Panc1 (cell line): ENCODE results near the gene DEXI. TPM values are rescaled to one million over a fixed set of nuclear protein-coding genes. Genes with fewer than 3 reads are reported as not detected.

Experiments used
- ATAC-seq: fragments of 200-7000 bp; cut with Tn5 transposase; 2 replicates; pipeline ENCODE4 v1.9.1; 2020; ENCODE audit warnings: mild to moderate bottlenecking, moderate library complexity
- BruUV-seq: library from RNA; stranded (reverse); fragments of 400-500 nt; replicated peaks from 2 replicates; lab custom pipeline; 2021; lab: Mats Ljungman, UMichigan
- CTCF ChIA-PET: fragments of 300-600 bp; sonication (Branson Sonifier 250); formaldehyde crosslinking; loops from one replicate; lab custom pipeline; 2022; ENCODE audit warnings: antibody characterized with exemption; lab: Charles Lee
- POLR2A ChIA-PET: fragments of 300-600 bp; sonication (Branson Sonifier 250); formaldehyde crosslinking; loops from one replicate; lab custom pipeline; 2022; ENCODE audit warnings: antibody characterized with exemption; lab: Charles Lee
- DNase-seq: peaks from one replicate; pipeline ENCODE4 v3.0.0-alpha.2; 2010; ENCODE audit warnings: low read depth, low spot score
- H3K27ac ChIP-seq: 2 replicates; pipeline ENCODE4 v1.5.1; 2011; ENCODE audit warnings: mild to moderate bottlenecking, low read length, inconsistent platforms
- H3K27me3 ChIP-seq: fragments of 200-500 bp; sonication (Bioruptor generic); 2 replicates; pipeline ENCODE4 v1.6.0; 2014; ENCODE audit warnings: low read length, inconsistent platforms; ENCODE audit not compliant: control insufficient read depth, insufficient read depth
- H3K36me3 ChIP-seq: fragments of 200-500 bp; sonication (Bioruptor generic); 2 replicates; pipeline ENCODE4 v1.5.1; 2014; ENCODE audit warnings: inconsistent platforms, mild to moderate bottlenecking, low read length, moderate library complexity; ENCODE audit not compliant: control insufficient read depth, insufficient read depth
- H3K4me1 ChIP-seq: 2 replicates; pipeline ENCODE4 v1.5.1; 2011; ENCODE audit warnings: inconsistent platforms, mild to moderate bottlenecking, low read length, moderate library complexity; ENCODE audit not compliant: control insufficient read depth, insufficient read depth
- H3K4me3 ChIP-seq, 2 experiments: 2 replicates each; pipeline ENCODE4 v1.5.1; 2011 to 2012; ENCODE audit warnings: low read depth in 2 of 2, low read length in 2 of 2, mild to moderate bottlenecking in 2 of 2, inconsistent platforms in 1 of 2, moderate library complexity in 1 of 2
- H3K9me3 ChIP-seq: fragments of 200-500 bp; sonication (Bioruptor generic); 2 replicates; pipeline ENCODE4 v1.5.1; 2014; ENCODE audit warnings: low read depth, mild to moderate bottlenecking, inconsistent platforms, low read length, moderate library complexity; ENCODE audit not compliant: control insufficient read depth, insufficient read depth
- CTCF ChIP-seq: fragments of 450-650 bp; IDR thresholded peaks from 2 replicates; pipeline ENCODE4 v1.5.1; 2017; ENCODE audit warnings: mild to moderate bottlenecking
- POLR2AphosphoS5 ChIP-seq: IDR thresholded peaks from 2 replicates; pipeline ENCODE4 v1.6.1; 2012; ENCODE audit warnings: mild to moderate bottlenecking, low read depth, low read length, moderate library complexity
- REST ChIP-seq, 2 experiments: IDR thresholded peaks; 2 replicates each; pipeline ENCODE4 v1.6.1; 2011 to 2012; ENCODE audit warnings: low read depth in 2 of 2, control low read depth in 1 of 2, low read length in 1 of 2, mild to moderate bottlenecking in 1 of 2, moderate library complexity in 1 of 2; ENCODE audit not compliant: insufficient read depth in 1 of 2
- SIN3A ChIP-seq: IDR thresholded peaks from 2 replicates; pipeline ENCODE4 v1.6.1; 2012; ENCODE audit warnings: low read depth, mild to moderate bottlenecking, low read length, moderate library complexity, borderline replicate concordance; ENCODE audit not compliant: insufficient read depth
- TCF7L2 ChIP-seq: IDR thresholded peaks from 2 replicates; pipeline ENCODE4 v1.6.1; 2011; ENCODE audit warnings: mild to moderate bottlenecking, low read depth, low read length, inconsistent platforms
- in situ Hi-C: cut with HindIII; loops from 2 replicates; pipeline ENCODE4 v1.10.0; 2016; ENCODE audit warnings: low sequenced_read_pairs, low pct_unique_long_range_greater_than_20kb
- intact Hi-C: fragments of 100-400 bp; cut with micrococcal nuclease; formaldehyde crosslinking; loops from one replicate; pipeline ENCODE4 v1.10.0; 2022; ENCODE audit not compliant: unreplicated experiment
- total RNA-seq: library from RNA; stranded (reverse); gene quantifications from one replicate; pipeline ENCODE4 v1.2.1, GENCODE V29; 2021; ENCODE audit not compliant: unreplicated experiment

DEXI gene
- total RNA-seq, 1 experiment from 2014 or later: 32.2 TPM

GRCh38 chr16:10939649-10940234, 2.5 kb downstream of the DEXI start:
- in situ Hi-C loops (no loop called here), intact Hi-C loops (no loop called here)
- ATAC-seq (no peak), DNase-seq (no peak)
- Histone ChIP-seq H3K27ac (no peak overlapping the region), H3K27me3 (no peaks in the 10 kb centered on the region), H3K36me3 (no peaks in the 10 kb centered on the region; the same call in 1 of the 2 replicates), H3K4me3 (peak overlapping the region in 1 of 2 experiments; percentile 70; a peak in 1 of 4 replicates), H3K4me1 (peaks cover 33% of the 10 kb centered on the region), H3K9me3 (no peaks in the 10 kb centered on the region)
- CTCF ChIA-PET: interaction anchor here (0.6 kb wide), 1 partner anchor 21 kb away, joined by 3 read pairs; no protein-coding TSS in a partner anchor
- BruUV-seq: no TSS peak
- TF ChIP-seq REST (IDR thresholded peaks at IDR 0.05; ENCODE audit: insufficient read depth in 1 of 2, low read depth in 2 of 2, low read length in 1 of 2) (no peak), SIN3A (no peak), TCF7L2 (no peak), POLR2AphosphoS5 (no peak), CTCF (no peak)
- POLR2A ChIA-PET: no interaction called here

DNA sequence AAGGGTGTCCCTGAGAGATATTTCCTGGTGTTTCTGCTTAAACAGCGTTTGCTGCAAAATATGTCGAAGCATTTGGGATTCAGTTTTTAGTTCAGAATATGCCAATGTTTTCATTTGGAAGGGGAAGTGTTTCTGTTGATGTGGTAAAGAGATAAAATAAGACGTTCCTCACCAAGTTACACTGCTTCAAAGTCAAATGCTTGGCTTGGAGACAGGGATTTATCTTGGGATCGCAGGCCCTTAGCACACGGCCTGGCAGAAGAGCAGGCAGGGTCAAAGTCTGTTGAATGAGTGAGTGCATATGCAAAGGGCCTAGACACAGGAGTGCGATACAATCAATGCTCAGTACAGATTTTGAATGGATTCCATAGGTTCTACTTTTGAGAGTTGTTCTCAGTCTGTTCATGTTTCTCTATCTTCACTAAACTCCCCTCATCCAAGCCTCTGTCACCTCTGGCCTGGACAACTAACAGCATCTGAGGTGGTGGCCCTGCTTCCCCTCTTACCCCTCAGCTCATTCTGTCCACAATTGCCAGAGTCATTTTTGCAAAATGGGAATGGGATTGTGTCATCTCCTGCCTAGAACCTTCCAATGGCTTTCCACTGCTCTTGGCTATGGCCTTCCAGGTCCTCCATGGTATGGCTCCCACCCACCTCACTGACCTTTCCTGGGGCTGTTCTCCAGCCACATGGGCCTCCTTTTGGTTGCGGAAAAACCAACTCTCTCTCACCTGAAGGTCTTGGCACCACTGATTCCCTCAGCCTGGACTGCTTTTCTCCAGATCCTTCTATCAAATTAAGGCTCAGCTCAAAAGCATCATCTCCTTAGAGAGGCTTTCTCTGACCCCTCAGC, 3.2 kb downstream of the DEXI start:
- TF ChIP-seq SIN3A (no peak), CTCF (no peak), REST (IDR thresholded peaks at IDR 0.05; ENCODE audit: insufficient read depth in 1 of 2, low read depth in 2 of 2, low read length in 1 of 2) (no peak), TCF7L2 (no peak), POLR2AphosphoS5 (no peak)
- H3K36me3 ChIP-seq: no peaks in the 10 kb centered on the region
- ChIA-PET POLR2A (no interaction called here), CTCF (interaction anchor here (0.6 kb wide), 2 partner anchors 9 to 20 kb away, joined by 3 read pairs; no protein-coding TSS in a partner anchor)
- H3K27me3 ChIP-seq: no peaks in the 10 kb centered on the region
- DNase-seq: no peak
- in situ Hi-C loops: no loop called here
- intact Hi-C loops: no loop called here
- no peak overlapping the region for H3K4me3 ChIP-seq
- no peak overlapping the region for H3K27ac ChIP-seq
- no TSS peak for BruUV-seq
- ATAC-seq: no peak
- H3K9me3 ChIP-seq: no peaks in the 10 kb centered on the region
- H3K4me1 ChIP-seq: peaks cover 33% of the 10 kb centered on the region
